HG02981 (cell line): ENCODE results near the gene MAP4K4.
"Not testable (repeated sequence)": the region's sequence is repeated elsewhere in the genome, so short reads cannot be mapped to it uniquely, and the experiment has no call there.

ENCODE experiments used
- ATAC-seq: cut with Tn5 transposase; IDR thresholded peaks from one replicate; pipeline ENCODE4 v1.9.1; 2021; ENCODE audit warnings: mild to moderate bottlenecking, moderate library complexity; ENCODE audit not compliant: unreplicated experiment

Gene MAP4K4

GRCh38 chr2:101895819-101896322, 198.4 kb downstream of the MAP4K4 start:
- no peak for ATAC-seq

GRCh38 chr2:101897301-101897700, 199.8 kb downstream of the MAP4K4 start:
- ATAC-seq = no peak

GRCh38 chr2:101899265-101899664, 201.8 kb downstream of the MAP4K4 start:
- no peak for ATAC-seq

- no peak for ATAC-seq
Measured at GRCh38 chr2:101899871-101900270, 202.4 kb downstream of the MAP4K4 start.

- ATAC-seq = no peak
Measured at GRCh38 chr2:101900375-101900774, 202.9 kb downstream of the MAP4K4 start.

GRCh38 chr2:101901241-101901640, 203.7 kb downstream of the MAP4K4 start:
- no peak for ATAC-seq

- ATAC-seq = no peak
Measured at GRCh38 chr2:101902169-101902568, 204.7 kb downstream of the MAP4K4 start.

- ATAC-seq = no peak
Measured at GRCh38 chr2:101904916-101905315, 207.4 kb downstream of the MAP4K4 start.

GRCh38 chr2:101905746-101906336, 208.3 kb downstream of the MAP4K4 start:
- no peak for ATAC-seq

- ATAC-seq = no peak
Measured at GRCh38 chr2:101909760-101910159, 212.3 kb downstream of the MAP4K4 start.

- peak; percentile 95 for ATAC-seq
Measured at GRCh38 chr2:101912545-101912944, 215.0 kb downstream of the MAP4K4 start.

- no peak for ATAC-seq
Measured at GRCh38 chr2:101921319-101921952, 223.9 kb downstream of the MAP4K4 start.

- no peak for ATAC-seq
Measured at GRCh38 chr2:101921953-101922325, 224.4 kb downstream of the MAP4K4 start.

GRCh38 chr2:101924311-101924710, 226.8 kb downstream of the MAP4K4 start:
- ATAC-seq = not testable (repeated sequence)

GRCh38 chr2:101930019-101930418, 232.5 kb downstream of the MAP4K4 start:
- ATAC-seq = no peak

GRCh38 chr2:101930847-101931246, 233.3 kb downstream of the MAP4K4 start:
- no peak for ATAC-seq

GRCh38 chr2:101931402-101931801, 233.9 kb downstream of the MAP4K4 start:
- no peak for ATAC-seq

- not testable (repeated sequence) for ATAC-seq
Measured at GRCh38 chr2:101935764-101936163, 238.3 kb downstream of the MAP4K4 start.

- ATAC-seq = no peak
Measured at GRCh38 chr2:101942851-101943250, 245.3 kb downstream of the MAP4K4 start.
